Progenitor cell of endocrine pancreas (in vitro differentiated cells): Measurements from ENCODE around the gene ADAMTS18. TPM values are rescaled to one million over a fixed set of nuclear protein-coding genes. Genes with fewer than 3 reads are reported as not detected.

Source experiments
- DNase-seq: peaks from one replicate; pipeline ENCODE4 v3.0.0; 2021; ENCODE audit warnings: low spot score; ENCODE audit not compliant: unreplicated experiment
- H3K27ac Mint-ChIP-seq: 2 replicates; pipeline ENCODE4 v1.8.0; 2021; ENCODE audit warnings: mild to moderate bottlenecking, moderate library complexity, mixed read lengths
- H3K27me3 Mint-ChIP-seq: 2 replicates; pipeline ENCODE4 v1.8.0; 2021; ENCODE audit warnings: mixed read lengths
- H3K36me3 Mint-ChIP-seq: 2 replicates; pipeline ENCODE4 v1.8.0; 2022; ENCODE audit warnings: mixed read lengths; ENCODE audit not compliant: insufficient read depth
- H3K4me1 Mint-ChIP-seq: 2 replicates; pipeline ENCODE4 v1.8.0; 2021; ENCODE audit warnings: low read depth, mixed read lengths
- H3K4me3 Mint-ChIP-seq: 2 replicates; pipeline ENCODE4 v1.8.0; 2021; ENCODE audit warnings: low read depth, mild to moderate bottlenecking, moderate library complexity, mixed read lengths
- H3K9me3 Mint-ChIP-seq: 2 replicates; pipeline ENCODE4 v1.8.0; 2021; ENCODE audit warnings: low read depth, mixed read lengths
- CTCF ChIP-seq: fragments of 200-600 bp; sonication (generic); IDR thresholded peaks from one replicate; pipeline ENCODE4 v1.5.0; 2021; ENCODE audit warnings: antibody characterized with exemption, mild to moderate bottlenecking; ENCODE audit not compliant: unreplicated experiment
- total RNA-seq: library from RNA; stranded (reverse); gene quantifications from 2 replicates; pipeline ENCODE4 v1.2.1, GENCODE V29; 2021

ADAMTS18 gene
- total RNA-seq, 1 donor from 2014 or later: 5.8 TPM

DNA sequence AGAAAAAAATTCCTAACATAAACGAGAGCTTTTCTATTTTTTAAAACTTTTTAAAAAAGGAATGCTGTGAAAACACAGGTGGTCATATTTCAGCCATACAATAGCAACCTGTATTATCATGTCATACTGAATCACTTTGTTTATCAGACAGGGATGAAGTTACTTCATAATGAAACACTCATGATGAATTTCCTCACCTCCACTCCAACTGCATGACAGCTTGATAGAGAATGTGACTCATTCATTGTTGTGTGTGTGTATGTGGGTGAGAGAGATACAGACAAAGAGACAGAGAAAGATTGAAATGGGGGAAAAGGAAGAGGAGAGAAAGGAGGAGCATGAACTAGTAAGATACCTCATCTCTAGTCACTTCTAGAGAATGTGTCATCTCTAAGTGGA is 126.7 kb downstream of the ADAMTS18 start:
- peaks cover 18% of the 10 kb centered on the region for H3K4me1 Mint-ChIP-seq
- H3K27me3 Mint-ChIP-seq: peaks cover 12% of the 10 kb centered on the region
- no peak overlapping the region for H3K27ac Mint-ChIP-seq
- no peaks in the 10 kb centered on the region for H3K9me3 Mint-ChIP-seq
- no peak overlapping the region for H3K4me3 Mint-ChIP-seq
- no peak for DNase-seq
- no peak for TF ChIP-seq CTCF
- peaks cover 4% of the 10 kb centered on the region for H3K36me3 Mint-ChIP-seq

GRCh38 chr16:77307426-77308162 is 127.2 kb downstream of the ADAMTS18 start:
- H3K27me3 Mint-ChIP-seq: peaks cover 18% of the 10 kb centered on the region
- no peaks in the 10 kb centered on the region for H3K9me3 Mint-ChIP-seq
- H3K27ac Mint-ChIP-seq: no peak overlapping the region
- no peak overlapping the region for H3K4me3 Mint-ChIP-seq
- H3K4me1 Mint-ChIP-seq: peaks cover 18% of the 10 kb centered on the region
- H3K36me3 Mint-ChIP-seq: peaks cover 4% of the 10 kb centered on the region
- no peak for DNase-seq
- TF ChIP-seq CTCF: no peak

DNA sequence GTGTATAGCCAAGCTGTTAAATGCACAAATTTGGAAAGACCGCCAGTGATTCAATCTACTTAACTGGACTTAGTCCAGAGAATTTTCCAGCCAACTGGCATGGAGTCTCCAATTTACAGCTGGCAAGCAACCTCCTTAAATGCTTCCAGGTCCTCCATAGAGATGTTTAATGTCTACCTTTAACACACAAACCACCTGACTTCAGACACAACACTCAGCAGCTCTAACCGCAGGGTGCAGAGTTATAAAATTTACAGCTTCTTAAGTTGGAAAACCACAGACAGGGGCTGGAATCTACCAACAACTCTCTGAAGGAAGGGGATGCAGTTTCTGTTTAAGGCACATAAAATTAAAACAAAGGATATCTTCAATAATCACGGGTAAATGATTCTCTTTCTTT is 128.8 kb downstream of the ADAMTS18 start:
- Mint-ChIP-seq H3K27me3 (peaks cover 23% of the 10 kb centered on the region), H3K36me3 (peaks cover 4% of the 10 kb centered on the region), H3K4me3 (no peak overlapping the region), H3K9me3 (no peaks in the 10 kb centered on the region), H3K27ac (no peak overlapping the region), H3K4me1 (peaks cover 18% of the 10 kb centered on the region)
- DNase-seq: no peak
- no peak for TF ChIP-seq CTCF

- Mint-ChIP-seq H3K9me3 (no peaks in the 10 kb centered on the region), H3K27me3 (peaks cover 21% of the 10 kb centered on the region), H3K27ac (no peak overlapping the region), H3K4me1 (peaks cover 21% of the 10 kb centered on the region), H3K36me3 (peaks cover 4% of the 10 kb centered on the region), H3K4me3 (no peak overlapping the region)
- TF ChIP-seq CTCF: no peak
- DNase-seq: no peak
Observed at GRCh38 chr16:77304877-77305276, 130.0 kb downstream of the ADAMTS18 start.

DNA sequence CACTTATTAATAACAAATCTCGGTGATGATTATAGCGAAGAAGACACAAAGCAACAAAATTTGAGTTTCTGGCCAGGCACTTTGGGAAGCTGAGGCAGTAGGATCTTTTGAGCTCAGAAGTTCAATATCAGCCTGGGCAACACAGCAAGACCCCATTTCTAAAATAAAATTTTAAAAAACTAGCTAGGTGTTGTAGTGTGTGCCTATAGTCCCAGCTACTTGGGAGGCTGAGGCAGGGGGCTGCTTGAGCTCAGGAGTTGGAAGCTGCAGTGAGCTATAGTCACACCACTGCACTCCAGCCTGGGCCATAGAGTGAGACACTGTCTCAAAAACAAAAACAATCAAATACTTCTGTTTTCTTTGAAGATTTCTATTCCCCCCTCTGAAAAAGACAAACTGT is 130.7 kb downstream of the ADAMTS18 start:
- Mint-ChIP-seq H3K4me3 (no peak overlapping the region), H3K4me1 (peaks cover 20% of the 10 kb centered on the region), H3K36me3 (peaks cover 4% of the 10 kb centered on the region), H3K9me3 (no peaks in the 10 kb centered on the region), H3K27me3 (peaks cover 21% of the 10 kb centered on the region), H3K27ac (no peak overlapping the region)
- no peak for DNase-seq
- no peak for TF ChIP-seq CTCF
